EH (cell line): ENCODE data around the gene RASA3.
A peak's percentile ranks its signal among the peaks of the same experiment; 100 is the strongest.
"Not testable (repeated sequence)": the region's sequence is repeated elsewhere in the genome, so short reads cannot be mapped to it uniquely, and the experiment has no call there.

Experiments
- DNase-seq: peaks from one replicate; pipeline ENCODE4 v3.0.0-alpha.2; 2015; ENCODE audit warnings: low read depth

Gene RASA3

DNA sequence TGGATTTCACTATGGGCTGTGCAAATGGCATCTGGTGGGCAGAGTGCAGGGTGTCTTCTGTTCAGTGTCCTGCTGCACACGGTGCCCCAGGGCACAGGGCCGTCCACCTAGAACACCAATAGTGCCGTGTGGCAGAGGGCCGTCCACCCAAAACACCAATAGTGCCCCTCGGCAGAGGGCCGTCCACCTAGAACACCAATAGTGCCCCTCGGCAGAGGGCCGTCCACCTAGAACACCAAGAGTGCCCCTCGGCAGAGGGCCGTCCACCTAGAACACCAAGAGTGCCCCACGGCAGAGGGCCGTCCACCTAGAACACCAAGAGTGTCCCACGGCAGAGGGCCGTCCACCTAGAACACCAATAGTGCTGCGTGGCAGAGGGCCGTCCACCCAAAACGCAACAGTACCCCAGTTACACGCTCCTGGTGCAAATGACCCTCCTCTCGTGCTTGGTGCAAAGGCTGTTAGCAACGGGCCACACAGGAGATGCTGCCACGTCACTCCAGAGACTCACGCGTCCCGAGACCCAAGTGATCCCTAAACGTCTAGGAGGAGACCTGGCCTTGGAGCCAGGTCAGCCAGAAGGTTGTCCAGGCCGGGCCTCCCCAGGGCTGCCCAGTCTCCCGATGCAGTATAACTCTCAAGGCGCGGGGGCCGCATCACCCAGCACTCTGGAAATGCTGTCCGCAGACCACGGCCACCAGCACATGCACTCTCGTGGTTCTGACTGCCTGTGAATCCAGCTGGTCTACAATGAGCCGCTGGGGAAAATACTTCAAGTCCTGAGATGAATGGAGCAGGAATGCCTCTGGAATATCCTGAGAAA lies 51.5 kb downstream of the RASA3 start:
- no peak for DNase-seq

DNA sequence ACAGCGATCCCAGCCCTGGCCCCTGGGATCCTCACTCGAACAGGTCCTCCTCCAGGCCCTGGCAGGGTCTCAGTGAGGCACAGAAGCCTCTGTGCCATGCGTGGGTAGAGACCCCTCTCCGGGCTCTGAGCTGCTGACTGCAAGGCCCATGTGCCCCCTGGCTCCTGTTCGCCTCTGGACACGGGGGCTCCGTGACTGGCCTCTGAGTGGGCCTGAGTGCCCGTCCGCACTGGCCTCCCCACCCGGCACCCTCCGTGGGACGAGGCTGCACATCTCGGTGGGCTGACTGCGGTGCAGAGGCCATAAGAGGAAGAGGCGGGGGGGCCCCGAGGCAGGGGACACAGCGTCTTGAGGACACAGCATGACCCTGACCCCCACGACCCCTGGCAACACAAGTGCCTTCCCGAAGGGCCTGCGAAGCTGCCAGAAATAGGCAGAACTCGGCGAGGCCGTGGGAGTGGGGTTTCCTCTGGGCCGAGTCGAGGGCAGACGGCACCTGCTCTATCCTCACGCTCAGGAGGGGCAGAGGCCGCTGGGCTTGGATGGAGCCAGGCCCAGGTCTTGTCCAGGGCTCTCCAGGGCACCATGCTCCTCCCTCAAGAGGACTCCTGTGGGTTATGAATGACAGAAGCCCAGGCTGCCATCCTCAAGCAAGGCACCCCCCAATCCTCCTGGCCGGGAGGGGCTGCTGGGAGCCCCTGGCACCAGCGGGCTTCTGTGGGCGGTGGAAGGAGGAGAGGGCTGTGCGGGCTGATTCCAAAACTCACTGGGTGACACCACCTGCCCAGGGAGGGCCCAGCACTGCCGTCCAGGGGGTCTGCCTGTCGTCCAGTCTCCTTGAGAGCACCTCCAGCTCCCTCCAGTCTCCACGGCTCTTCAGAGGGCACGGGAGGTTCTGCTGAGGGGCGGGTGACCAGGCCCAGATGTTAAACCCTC lies 52.6 kb downstream of the RASA3 start:
- no peak for DNase-seq

DNA sequence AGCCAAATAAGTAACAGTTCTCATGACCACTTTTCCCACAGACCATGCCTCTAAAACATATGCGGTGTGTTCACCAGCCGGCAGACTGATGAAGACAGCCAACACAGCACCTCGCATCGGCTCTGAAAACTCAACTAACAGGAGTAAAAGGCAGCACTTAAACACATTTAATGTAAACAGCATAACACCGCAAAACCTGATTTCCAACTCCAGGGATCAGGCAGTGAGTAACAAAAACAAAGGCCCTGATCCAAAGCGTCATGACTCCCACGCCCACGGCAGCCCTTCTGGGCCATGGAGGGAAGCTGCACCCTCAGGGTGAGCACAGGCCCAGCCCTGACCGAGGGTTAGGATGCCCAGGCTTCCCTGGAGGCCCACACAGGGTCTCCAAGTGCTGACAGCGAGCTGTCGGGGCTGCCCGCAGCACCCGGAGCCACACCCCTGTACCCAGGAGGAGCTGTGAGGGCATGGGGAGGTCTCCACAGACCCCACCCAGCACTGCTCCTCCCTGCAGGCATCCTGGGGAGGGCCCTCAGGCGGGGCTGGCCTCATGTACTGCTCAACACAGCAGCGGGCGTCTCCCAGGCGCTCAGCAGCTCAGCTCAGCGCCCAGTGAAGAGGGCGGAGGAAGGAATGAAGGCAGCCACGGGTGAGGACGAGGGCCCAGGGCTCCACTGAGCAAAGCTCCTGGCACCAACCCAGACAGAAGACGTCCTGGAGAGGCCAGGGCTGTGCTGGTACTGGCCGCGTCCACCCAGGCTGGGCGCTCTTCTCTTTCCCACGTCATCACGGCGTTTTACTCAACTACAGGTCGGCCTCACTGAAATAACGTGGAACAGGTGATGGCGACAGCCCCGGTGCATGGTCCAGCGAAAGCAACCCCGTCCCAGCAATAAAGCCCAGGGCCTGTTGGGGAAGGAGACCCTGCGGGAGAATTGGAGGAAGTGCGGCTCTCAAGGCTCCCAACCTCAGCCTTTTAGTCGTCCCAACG lies 53.7 kb downstream of the RASA3 start:
- DNase-seq, result peak; percentile 82

DNA sequence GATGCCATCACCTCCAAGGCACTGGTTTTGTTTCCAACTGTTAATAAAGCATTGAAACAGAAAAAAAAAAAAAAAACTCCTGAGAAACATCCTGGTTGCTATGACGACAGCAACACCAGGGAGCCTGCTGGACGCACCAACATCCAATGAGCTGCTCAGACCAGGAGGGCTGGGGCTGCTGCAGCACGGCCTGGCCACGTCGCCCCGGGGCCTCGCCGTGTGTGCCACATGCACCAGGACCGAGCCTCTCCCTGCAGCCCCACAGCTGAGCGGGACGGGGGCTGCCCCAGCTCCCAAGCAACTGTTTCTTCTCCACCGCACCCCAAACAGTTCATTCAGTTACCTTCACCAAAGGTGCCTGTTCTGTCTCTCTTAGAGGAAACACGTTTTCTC lies 54.5 kb downstream of the RASA3 start:
- peak; percentile 79 for DNase-seq

DNA sequence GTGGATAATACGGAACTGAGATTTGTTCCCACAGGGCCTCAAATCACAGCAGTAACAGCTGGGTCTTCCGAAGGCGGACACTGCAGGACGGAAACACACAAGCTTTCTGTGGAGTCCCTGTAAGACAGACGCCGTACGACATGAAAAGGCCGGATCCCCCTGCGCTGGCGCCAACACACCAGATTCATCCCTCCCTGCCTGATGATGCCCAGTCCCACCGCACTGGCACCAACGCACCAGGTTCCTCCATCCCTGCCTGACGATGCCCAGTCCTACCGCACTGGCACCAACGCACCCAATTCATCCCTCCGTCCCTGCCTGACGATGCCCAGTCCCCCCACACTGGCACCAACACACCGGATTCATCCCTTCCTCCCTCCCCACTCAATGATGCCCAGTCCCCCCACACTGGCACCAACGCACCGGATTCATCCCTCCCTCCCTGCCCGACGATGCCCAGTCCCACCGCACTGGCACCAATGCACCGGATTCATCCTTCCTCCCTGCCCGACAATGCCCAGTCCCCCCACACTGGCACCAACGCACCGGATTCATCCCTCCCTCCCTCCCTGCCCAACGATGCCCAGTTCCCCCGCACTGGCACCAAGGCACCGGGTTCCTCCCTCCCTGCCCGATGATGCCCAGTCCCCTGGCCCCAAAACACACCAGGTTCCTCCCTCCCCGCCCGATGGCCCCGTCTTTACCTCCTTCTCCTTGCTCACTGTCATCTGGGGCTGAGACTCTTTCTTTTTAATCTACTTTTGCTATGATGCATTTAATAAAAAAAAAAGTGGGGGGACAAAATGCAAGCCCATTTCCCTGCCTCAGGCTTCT lies 55.1 kb downstream of the RASA3 start:
- no peak for DNase-seq

DNA sequence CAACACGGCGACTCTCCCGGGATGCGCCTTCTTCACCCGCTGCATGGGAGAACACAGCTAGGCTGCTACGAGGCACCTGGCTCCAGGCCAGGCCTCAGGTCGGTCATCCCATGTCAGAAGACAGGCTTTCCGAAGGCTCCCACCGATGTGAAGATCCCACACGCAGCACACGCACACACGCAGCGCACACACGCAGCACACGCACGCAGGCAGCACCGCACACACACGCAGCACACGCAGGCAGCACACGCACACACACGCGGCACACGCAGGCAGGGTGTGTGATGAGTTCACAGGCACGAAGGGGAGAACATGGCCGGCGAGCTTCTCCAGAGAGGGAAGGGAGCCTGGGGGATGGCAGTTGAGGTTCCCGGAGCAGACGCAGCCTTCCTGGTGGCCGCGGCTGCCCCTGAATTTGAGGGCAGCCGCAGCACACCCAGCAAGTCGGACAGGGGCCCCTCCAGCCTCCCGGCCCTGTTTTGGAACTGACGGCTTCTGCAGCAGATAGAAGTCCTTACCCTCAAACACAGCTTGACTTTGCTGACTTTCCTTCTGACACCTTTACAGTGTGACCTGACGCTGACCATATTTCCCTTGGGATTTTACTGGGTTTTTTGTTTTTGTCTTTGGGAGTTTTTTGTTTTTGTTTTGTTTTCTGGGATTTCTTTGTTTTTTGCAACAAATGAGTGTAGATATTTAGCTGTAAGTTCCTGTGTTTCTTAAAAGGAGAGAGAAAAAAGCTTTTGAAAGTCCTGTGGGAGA lies 55.9 kb downstream of the RASA3 start:
- no peak for DNase-seq

DNA sequence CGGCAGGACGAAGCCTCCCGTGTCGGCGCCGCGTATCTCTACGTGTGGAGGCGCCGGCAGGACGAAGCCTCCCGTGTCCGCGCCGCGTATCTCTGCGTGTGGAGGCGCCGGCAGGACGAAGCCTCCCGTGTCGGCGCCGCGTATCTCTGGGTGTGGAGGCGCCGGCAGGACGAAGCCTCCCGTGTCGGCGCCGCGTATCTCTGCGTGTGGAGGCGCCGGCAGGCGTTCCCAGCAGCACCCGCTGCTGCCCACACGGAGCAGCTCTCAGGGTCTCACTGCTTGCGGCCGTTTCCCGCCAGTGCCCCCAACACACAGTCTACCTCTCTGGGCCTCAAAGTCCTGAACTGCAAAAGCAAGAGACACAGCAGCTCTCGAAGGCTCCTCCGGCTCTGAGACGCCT lies 56.6 kb downstream of the RASA3 start:
- DNase-seq, result not testable (repeated sequence)

DNA sequence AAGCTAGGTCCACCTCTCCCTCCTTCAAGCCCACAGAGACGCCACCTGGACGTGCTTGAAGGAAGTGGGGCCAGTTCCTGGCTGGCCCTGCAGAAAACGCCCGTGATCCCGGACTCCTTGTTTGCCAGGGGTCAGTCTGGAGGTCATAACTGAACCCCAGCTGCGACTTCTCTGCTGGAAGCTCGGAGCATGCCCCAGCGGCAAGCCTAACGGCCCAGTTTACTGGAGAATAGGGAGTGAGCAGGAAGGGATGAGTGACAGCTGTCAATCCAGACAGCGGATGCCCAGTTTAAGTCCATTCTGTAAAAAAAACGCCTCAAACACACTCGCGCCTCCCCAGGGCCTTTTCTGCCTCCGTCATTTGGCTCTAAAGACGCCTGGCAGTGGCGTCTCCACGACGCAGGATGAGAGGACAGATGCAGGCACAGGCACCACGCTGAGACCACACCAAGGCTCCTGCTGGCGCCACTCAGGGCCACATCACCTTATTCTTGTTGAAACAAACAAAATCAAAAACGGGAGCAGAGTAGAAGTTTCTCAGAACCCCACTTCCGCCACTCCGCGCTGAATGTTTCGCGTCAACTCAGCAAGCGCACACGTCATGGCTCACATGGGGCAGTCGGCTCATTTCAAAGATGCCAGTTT lies 57.6 kb downstream of the RASA3 start:
- no peak for DNase-seq

DNA sequence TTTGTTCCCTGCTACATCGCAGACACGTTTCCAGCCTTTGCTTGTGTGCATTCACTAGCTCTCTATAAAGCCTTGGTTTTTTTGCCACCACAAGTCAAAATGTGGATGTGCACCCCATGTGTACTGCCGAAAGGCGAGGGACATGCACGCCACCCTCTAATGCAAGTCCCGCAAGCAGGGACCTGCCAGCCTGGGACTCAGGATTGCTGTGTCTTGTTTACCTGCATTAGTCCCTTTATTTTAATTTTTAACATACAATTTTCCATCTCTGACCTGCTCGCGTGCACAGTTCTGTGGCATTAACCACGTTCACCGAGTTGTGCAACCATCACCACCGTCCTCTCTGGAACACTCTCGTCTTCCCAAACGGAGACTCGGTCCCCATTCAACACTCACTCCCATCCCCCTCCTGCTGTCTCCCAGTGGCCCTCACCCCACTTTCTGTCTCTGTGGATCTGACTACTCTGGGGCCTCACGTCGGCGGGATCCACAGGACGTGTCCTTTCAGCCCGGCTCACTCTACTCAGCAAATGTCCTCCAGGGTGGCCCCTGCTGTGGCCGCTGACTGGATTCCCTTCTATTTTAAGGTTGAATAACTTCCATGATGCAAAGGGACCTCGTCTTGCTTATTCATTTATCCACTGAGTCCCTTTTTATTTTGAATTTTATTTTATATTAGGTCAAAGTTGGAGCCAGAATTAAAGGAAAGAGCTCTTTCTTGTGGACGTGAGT lies 58.4 kb downstream of the RASA3 start:
- DNase-seq, result no peak

DNA sequence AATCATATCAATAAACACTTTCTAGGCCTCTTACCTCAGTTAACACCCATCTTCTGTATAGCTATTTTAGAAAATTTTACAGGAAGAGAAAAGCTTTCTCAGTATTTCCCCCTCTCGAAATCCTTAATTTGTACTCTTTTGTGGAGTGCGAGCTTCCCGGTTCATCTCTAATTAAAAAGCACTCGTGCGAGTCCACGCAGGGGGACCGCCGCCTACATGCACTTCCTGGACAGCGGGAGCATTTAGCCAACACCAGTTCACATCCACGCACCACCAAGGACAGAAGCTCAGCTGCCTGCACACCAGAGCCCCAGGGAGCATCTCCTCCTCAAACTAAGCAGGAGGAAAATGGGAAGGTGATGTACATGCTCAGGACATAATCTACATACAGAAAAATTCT lies 60.0 kb downstream of the RASA3 start:
- DNase-seq, result no peak

DNA sequence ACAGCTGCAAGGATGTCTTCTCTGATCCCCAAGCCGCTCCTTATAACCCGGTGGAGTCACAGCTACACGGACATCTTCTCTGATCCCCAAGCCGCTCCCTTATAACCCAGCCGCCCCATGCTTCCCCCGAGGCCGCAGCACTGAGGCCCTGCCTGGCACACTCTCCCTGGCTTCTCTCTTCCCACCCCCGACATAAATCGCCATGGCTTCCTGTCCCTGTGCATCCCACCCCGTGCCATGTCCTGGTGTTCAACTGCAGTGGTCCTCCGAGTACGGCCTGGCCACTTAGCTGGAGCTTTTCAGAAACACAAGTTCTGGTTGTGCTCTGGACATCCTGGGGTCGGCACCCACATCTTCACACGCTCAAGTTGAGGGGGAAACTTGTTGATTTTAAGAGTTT lies 60.4 kb downstream of the RASA3 start:
- DNase-seq, result no peak

DNA sequence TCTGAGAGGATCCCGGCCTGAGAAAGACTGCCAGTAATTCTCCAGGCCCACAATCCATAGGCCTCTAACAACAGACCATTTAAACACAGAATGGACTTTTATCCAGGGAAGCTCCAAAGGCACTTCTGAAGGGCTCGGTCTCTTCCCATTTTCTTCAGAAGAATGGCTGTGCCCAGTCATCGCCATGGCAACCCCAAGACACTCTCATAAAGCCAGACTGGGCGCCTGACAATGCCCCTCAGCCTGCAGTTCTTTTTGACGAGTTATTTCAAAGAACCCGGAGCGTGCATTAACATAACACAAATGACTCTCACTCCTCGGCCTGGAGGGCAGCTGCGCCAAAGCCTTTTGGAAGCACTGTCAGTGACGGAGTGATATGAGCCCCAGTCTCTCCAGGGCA lies 61.0 kb downstream of the RASA3 start:
- no peak for DNase-seq

DNA sequence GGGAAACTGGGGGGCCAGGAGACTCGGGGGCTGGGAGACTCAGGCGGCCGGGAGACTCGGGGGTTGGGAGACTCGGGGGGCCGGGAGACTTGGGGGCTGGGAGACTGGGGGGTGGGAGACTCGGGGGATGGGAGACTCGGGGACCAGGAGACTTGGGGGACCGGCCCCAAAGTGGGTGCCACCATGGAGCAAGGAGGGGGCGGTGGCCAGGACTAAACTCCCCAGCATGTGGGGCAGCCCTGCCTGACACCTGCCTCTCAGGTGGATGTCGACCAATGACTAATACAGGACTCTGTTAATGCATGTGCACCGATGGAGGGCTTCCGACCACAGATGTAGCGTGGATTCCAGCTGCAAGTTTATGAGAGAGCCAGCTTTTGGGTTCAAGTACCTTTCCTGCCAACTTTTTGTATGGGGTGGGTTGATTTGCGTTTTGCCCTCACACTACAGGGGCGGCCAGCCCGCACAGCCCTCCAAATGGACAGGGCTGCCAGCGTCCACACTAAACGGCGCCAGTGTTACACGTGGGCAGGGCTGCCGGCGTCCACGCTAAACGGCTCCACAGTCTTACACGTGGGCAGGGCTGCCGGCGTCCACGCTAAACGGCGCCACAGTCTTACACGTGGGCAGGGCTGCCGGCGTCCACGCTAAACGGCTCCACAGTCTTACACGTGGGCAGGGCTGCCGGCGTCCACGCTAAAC lies 62.2 kb downstream of the RASA3 start:
- no peak for DNase-seq

DNA sequence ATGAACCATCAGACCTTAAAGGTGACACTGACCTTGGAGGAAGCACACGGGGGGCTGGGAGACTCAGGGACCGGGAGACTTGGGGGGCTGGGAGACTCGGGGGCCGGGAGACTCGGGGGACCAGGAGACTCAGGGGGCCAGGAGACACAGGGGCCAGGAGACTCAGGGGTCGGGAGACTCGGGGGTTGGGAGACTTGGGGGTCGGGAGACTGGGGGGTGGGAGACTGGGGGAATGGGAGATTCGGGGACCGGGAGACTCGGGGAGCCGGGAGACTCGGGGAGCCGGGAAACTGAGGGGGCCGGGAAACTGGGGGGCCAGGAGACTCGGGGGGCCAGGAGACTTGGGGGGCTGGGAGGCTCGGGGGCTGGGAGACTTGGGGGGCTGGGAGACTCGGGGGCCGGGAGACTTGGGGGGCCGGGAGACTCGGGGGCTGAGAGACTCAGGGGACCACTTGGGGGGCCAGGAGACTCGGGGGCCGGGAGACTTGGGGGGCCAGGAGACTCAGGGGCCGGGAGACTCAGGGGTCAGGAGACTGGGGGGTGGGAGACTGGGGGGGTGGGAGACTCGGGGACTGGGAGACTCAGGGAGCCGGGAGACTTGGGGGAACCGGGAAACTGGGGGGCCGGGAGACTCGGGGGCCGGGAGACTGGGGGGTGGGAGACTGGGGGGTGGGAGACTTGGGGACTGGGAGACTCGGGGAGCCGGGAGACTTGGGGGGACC lies 62.9 kb downstream of the RASA3 start:
- DNase-seq, result no peak

DNA sequence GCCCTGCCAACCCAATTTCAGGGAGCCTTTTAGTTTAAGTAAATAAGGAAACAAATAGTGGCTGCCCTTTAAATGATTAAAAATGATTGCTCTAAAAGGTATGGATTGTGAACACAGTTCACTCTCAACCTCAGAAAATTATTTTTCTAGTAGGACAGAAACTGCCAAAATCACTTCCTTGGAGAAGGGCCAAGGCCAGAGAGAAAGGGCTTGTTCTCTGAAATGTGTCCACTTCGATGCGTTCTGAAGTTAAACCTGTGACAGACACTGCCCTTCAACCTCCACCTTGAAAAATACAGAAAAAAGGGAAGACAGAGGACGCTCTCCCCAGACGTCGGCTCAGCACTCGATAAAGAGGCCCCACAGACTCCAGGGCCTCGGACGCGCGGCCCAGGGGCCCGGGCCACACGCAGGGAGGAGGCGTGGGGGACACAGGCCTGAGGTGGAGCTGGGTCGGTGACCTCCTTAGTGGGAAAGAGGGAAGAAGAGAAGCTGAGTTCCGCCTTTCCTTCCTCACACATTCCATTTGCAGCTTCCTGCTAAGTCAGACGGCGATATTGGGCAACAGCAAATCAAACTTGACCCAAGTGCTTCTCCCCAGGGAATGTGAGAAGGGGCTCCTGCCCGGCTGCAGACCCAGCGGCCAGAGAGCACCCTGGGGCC lies 63.6 kb downstream of the RASA3 start:
- DNase-seq, result peak; percentile 82

DNA sequence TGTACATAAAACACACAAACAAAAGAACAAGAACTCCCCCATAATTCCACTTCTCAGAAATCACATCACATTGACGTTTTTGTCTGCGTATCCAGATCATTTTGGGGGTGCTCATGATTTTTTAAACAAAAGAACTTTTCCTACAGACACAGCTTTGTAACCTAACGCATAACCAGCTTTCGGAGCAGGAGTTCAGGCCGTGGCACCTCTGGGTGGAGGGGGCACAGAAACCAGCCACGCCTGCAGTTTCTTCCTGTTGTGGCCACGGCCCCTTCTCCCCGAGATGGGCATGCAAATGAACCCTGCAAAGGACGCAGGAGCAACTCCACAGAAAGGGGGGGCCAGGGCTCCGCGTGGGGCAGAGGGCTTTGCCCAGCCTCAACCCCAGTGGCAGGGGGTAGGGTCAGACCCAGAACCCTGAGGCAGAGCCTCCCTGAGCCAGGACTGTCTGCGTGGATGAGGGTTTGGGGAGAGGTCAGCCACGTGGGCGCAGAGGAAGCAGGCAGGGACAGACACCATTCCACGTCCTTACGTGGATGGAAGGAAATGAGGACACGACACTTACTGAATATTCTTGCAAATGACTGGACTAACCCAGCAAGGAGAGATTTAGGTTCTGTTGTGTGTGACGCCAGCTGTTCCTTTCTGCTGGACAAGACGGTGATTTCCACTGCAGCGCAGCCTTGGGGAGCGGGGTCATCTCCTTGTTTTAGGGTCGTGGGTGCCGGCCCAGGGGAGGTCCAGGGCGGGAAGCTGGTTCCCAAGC lies 64.4 kb downstream of the RASA3 start:
- DNase-seq, result no peak
